HepG2 (cell line): Measurements from ENCODE around the gene ATP9A. TPM values are rescaled to one million over a fixed set of nuclear protein-coding genes. Genes with fewer than 3 reads are reported as not detected.

Experiments used
- ARID4A ChIP-seq: sonication (generic); formaldehyde crosslinking; IDR thresholded peaks from 2 replicates; pipeline ENCODE4 v1.5.0; 2020; ENCODE audit warnings: mild to moderate bottlenecking, missing genetic modification reagents, borderline replicate concordance
- CREB1 ChIP-seq, 2 experiments: fragments of 450-650 bp in 1 of 2; IDR thresholded peaks; 2 replicates each; pipeline ENCODE4 v1.6.1; 2016 to 2017; ENCODE audit warnings: control low read depth in 1 of 2, mild to moderate bottlenecking in 1 of 2, missing compliant biosample characterization in 1 of 2, missing genetic modification characterization in 1 of 2
- DPF2 ChIP-seq: sonication (generic); formaldehyde crosslinking; IDR thresholded peaks from 2 replicates; pipeline ENCODE4 v1.4.0; 2020; ENCODE audit warnings: mild to moderate bottlenecking, low read depth, missing genetic modification reagents, borderline replicate concordance
- HOXA7 ChIP-seq: sonication (generic); formaldehyde crosslinking; IDR thresholded peaks from 2 replicates; pipeline ENCODE4 v1.8.1; 2022; ENCODE audit warnings: mild to moderate bottlenecking, missing genetic modification reagents, moderate library complexity
- KAT2B ChIP-seq: fragments of 150-350 bp; IDR thresholded peaks from 2 replicates; pipeline ENCODE4 v1.6.1; 2014; ENCODE audit warnings: low read depth, low read length, borderline replicate concordance
- MLX ChIP-seq: IDR thresholded peaks from 2 replicates; pipeline ENCODE4 v1.6.1; 2016
- NFYC ChIP-seq: IDR thresholded peaks from 2 replicates; pipeline ENCODE4 v1.6.1; 2016; ENCODE audit warnings: missing genetic modification reagents, missing compliant biosample characterization
- PAF1 ChIP-seq: IDR thresholded peaks from 2 replicates; pipeline ENCODE4 v1.6.1; 2016; ENCODE audit warnings: missing genetic modification reagents, missing compliant biosample characterization
- PITX1 ChIP-seq: sonication (generic); formaldehyde crosslinking; IDR thresholded peaks from 2 replicates; pipeline ENCODE4 v1.5.1; 2020; ENCODE audit warnings: mild to moderate bottlenecking, missing genetic modification reagents
- POGZ ChIP-seq: sonication (generic); formaldehyde crosslinking; IDR thresholded peaks from 2 replicates; pipeline ENCODE4 v1.4.0; 2020; ENCODE audit warnings: mild to moderate bottlenecking, missing genetic modification reagents
- PREB ChIP-seq: sonication (generic); formaldehyde crosslinking; IDR thresholded peaks from 2 replicates; pipeline ENCODE4 v1.4.0; 2020; ENCODE audit warnings: missing genetic modification reagents
- RAD21 ChIP-seq: fragments of 450-650 bp; formaldehyde crosslinking; IDR thresholded peaks from 2 replicates; pipeline ENCODE4 v1.5.0; 2020; ENCODE audit warnings: mild to moderate bottlenecking
- SATB2 ChIP-seq: sonication (generic); formaldehyde crosslinking; IDR thresholded peaks from 2 replicates; pipeline ENCODE4 v1.5.0; 2020; ENCODE audit warnings: missing genetic modification reagents
- THRA ChIP-seq: sonication (generic); formaldehyde crosslinking; IDR thresholded peaks from 2 replicates; pipeline ENCODE4 v1.4.0; 2020; ENCODE audit warnings: missing genetic modification reagents, borderline replicate concordance
- ZNF562 ChIP-seq: sonication (generic); formaldehyde crosslinking; IDR thresholded peaks from 2 replicates; pipeline ENCODE4 v1.8.0; 2022; ENCODE audit warnings: missing genetic modification reagents, borderline replicate concordance
- polyA plus RNA-seq, 8 experiments: library from polyadenylated mRNA; depleted of rRNA in 3 of 8; stranded (reverse) in 7 of 8; unstranded in 1 of 8; fragments of >200 nt; fragmentation: Illumina TruSeq in 4 of 8; extraction: Trizol in 4 of 8; gene quantifications; 2 replicates each; pipeline versions ENCODE4 v1.2.1 to v1.2.3, GENCODE V29; 2011 to 2016; ENCODE audit warnings: low read depth in 4 of 8, missing spikeins in 1 of 8, mixed read lengths in 1 of 8; ENCODE audit not compliant: insufficient read depth in 1 of 8
- total RNA-seq, 5 experiments: library from RNA; depleted of rRNA; stranded (reverse); fragments of >200 nt; fragmentation: Illumina TruSeq; extraction: Trizol; gene quantifications; 2 replicates each; pipeline ENCODE4 v1.2.3, GENCODE V29; 2016; ENCODE audit warnings: low read depth in 1 of 5
- TF ChIP-seq, protein P1 (sequence below): sonication (generic); formaldehyde crosslinking; IDR thresholded peaks from 2 replicates; pipeline ENCODE4 v1.4.0; 2020; ENCODE audit warnings: missing genetic modification reagents
- TF ChIP-seq, protein P2 (sequence below): sonication (generic); formaldehyde crosslinking; IDR thresholded peaks from 2 replicates; pipeline ENCODE4 v1.8.0; 2022; ENCODE audit warnings: mild to moderate bottlenecking, missing genetic modification reagents, moderate library complexity
- TF ChIP-seq, protein P3 (sequence below): sonication (generic); formaldehyde crosslinking; IDR thresholded peaks from 2 replicates; pipeline ENCODE4 v1.4.0; 2020; ENCODE audit warnings: mild to moderate bottlenecking, missing genetic modification reagents

The ATP9A gene
- total and polyA plus RNA-seq, 2 of the 13 experiments (the other 11 are each of a cell fraction or from before 2014, with no cell fraction given): 11.8 to 18.5 TPM

DNA sequence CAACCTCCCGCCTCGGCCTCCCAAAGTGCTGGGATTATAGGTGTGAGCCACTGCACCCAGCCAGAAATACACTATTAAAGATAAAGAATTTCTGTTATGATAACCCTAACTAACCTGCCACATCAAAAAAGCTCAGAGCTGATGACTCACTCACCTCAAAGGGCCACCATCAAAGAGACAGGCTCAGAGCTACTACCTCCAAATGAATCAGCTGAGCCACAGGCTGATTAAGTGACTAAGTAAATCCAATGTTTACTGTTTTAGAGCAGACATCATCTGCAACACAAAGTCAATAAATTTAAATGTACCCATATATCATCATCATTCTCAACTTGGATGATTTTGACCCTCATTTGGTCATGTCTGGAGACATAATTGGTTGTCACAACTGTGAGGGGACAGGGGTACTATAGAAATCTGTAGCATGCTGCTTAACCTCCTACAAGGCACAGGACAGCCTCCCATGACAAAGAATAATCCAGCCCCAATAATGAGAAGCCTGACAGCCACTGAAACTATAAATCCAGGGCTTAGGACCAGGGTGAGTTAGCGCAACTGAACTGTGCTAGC lies 106.5 kb downstream of the ATP9A start (continued):
- TF ChIP-seq, protein P1, sequence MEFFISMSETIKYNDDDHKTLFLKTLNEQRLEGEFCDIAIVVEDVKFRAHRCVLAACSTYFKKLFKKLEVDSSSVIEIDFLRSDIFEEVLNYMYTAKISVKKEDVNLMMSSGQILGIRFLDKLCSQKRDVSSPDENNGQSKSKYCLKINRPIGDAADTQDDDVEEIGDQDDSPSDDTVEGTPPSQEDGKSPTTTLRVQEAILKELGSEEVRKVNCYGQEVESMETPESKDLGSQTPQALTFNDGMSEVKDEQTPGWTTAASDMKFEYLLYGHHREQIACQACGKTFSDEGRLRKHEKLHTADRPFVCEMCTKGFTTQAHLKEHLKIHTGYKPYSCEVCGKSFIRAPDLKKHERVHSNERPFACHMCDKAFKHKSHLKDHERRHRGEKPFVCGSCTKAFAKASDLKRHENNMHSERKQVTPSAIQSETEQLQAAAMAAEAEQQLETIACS: no peak
- TF ChIP-seq PITX1 (CRISPR knock-in tag): no peak
- TF ChIP-seq KAT2B: no peak
- no peak for TF ChIP-seq PREB (CRISPR knock-in tag)
- TF ChIP-seq RAD21: no peak
- no peak for TF ChIP-seq NFYC (CRISPR knock-in tag)
- no peak for TF ChIP-seq SATB2 (CRISPR knock-in tag)
- peak; percentile 96 for TF ChIP-seq THRA (CRISPR knock-in tag)
- TF ChIP-seq DPF2: 0 out of 2 replicates have a peak, but pooled peaks have one; percentile 54
- TF ChIP-seq PAF1 (CRISPR knock-in tag): no peak
- TF ChIP-seq, protein P2, sequence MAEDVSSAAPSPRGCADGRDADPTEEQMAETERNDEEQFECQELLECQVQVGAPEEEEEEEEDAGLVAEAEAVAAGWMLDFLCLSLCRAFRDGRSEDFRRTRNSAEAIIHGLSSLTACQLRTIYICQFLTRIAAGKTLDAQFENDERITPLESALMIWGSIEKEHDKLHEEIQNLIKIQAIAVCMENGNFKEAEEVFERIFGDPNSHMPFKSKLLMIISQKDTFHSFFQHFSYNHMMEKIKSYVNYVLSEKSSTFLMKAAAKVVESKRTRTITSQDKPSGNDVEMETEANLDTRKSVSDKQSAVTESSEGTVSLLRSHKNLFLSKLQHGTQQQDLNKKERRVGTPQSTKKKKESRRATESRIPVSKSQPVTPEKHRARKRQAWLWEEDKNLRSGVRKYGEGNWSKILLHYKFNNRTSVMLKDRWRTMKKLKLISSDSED (CRISPR knock-in tag): no peak
- no peak for TF ChIP-seq HOXA7
- 0 out of 2 replicates have a peak, but pooled peaks have one; percentile 48 for TF ChIP-seq MLX (CRISPR knock-in tag)
- 0 out of 2 replicates have a peak, but pooled peaks have one; percentile 34 for TF ChIP-seq POGZ
- TF ChIP-seq CREB1 (IDR thresholded peaks at IDR 0.05): peak; percentile 73
- TF ChIP-seq CREB1 (CRISPR knock-in tag; IDR thresholded peaks at IDR 0.05): peak; percentile 69
- no peak for TF ChIP-seq ARID4A (CRISPR knock-in tag)
- no peak for TF ChIP-seq ZNF562 (CRISPR knock-in tag)
- TF ChIP-seq, protein P3, sequence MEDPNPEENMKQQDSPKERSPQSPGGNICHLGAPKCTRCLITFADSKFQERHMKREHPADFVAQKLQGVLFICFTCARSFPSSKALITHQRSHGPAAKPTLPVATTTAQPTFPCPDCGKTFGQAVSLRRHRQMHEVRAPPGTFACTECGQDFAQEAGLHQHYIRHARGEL (CRISPR knock-in tag): no peak
